ENCODE data around the gene DCN. TPM values are rescaled to one million over a fixed set of nuclear protein-coding genes. Genes with fewer than 3 reads are reported as not detected.

Gene DCN
- total RNA-seq, 2 experiments from 2014 or later, result not detected

GRCh38 chr12:91100906-91101305, 81.7 kb downstream of the DCN start:
- no peaks in the 10 kb centered on the region for H3K4me1 Mint-ChIP-seq (ENCODE audit: low read depth)
- Histone ChIP-seq H3K36me3 (ENCODE audit: insufficient read depth, low read length) (no peaks in the 10 kb centered on the region), H3K27me3 (ENCODE audit: control insufficient read depth in 1 of 2, insufficient read depth in 2 of 2, low read length in 2 of 2) (no peaks in the 10 kb centered on the region), H3K27ac (ENCODE audit: low read depth in 1 of 2, low read length in 2 of 2) (no peak overlapping the region), H3K4me3 (ENCODE audit: low read length) (no peak overlapping the region), H3K4me1 (ENCODE audit: insufficient read depth, low read length) (no peaks in the 10 kb centered on the region), H3K9me3 (ENCODE audit: control insufficient read depth in 1 of 2, insufficient read depth in 1 of 2, low read length in 2 of 2) (peaks cover 0 to 1% of the 10 kb centered on the region in 2 experiments)
- ChIA-PET CTCF (no interaction called here), POLR2A (no interaction called here)
- no peaks in the 10 kb centered on the region for H3K27me3 Mint-ChIP-seq
- H3K4me3 Mint-ChIP-seq, result no peak overlapping the region
- H3K27ac Mint-ChIP-seq, result no peak overlapping the region
- DNase-seq (no peak), ATAC-seq (ENCODE audit: poor library complexity) (no peak)
- H3K36me3 Mint-ChIP-seq (ENCODE audit: low read depth), result no peaks in the 10 kb centered on the region
- H3K9me3 Mint-ChIP-seq, result no peaks in the 10 kb centered on the region
- TF ChIP-seq, protein P1, sequence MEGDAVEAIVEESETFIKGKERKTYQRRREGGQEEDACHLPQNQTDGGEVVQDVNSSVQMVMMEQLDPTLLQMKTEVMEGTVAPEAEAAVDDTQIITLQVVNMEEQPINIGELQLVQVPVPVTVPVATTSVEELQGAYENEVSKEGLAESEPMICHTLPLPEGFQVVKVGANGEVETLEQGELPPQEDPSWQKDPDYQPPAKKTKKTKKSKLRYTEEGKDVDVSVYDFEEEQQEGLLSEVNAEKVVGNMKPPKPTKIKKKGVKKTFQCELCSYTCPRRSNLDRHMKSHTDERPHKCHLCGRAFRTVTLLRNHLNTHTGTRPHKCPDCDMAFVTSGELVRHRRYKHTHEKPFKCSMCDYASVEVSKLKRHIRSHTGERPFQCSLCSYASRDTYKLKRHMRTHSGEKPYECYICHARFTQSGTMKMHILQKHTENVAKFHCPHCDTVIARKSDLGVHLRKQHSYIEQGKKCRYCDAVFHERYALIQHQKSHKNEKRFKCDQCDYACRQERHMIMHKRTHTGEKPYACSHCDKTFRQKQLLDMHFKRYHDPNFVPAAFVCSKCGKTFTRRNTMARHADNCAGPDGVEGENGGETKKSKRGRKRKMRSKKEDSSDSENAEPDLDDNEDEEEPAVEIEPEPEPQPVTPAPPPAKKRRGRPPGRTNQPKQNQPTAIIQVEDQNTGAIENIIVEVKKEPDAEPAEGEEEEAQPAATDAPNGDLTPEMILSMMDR (IDR thresholded peaks at IDR 0.05), result no peak
- intact Hi-C loops (cut with DNase I, micrococcal nuclease), result no loop called here

GRCh38 chr12:91099836-91100235, 82.8 kb downstream of the DCN start:
- TF ChIP-seq, protein P1 (IDR thresholded peaks at IDR 0.05), result no peak
- Histone ChIP-seq H3K4me1 (ENCODE audit: insufficient read depth, low read length) (no peaks in the 10 kb centered on the region), H3K4me3 (ENCODE audit: low read length) (no peak overlapping the region), H3K36me3 (ENCODE audit: insufficient read depth, low read length) (no peaks in the 10 kb centered on the region), H3K9me3 (ENCODE audit: control insufficient read depth in 1 of 2, insufficient read depth in 1 of 2, low read length in 2 of 2) (peaks cover 0 to 3% of the 10 kb centered on the region in 2 experiments), H3K27me3 (ENCODE audit: control insufficient read depth in 1 of 2, insufficient read depth in 2 of 2, low read length in 2 of 2) (no peaks in the 10 kb centered on the region), H3K27ac (ENCODE audit: low read depth in 1 of 2, low read length in 2 of 2) (no peak overlapping the region)
- ChIA-PET CTCF (no interaction called here), POLR2A (no interaction called here)
- Mint-ChIP-seq H3K36me3 (ENCODE audit: low read depth) (no peaks in the 10 kb centered on the region), H3K4me1 (ENCODE audit: low read depth) (no peaks in the 10 kb centered on the region), H3K9me3 (no peaks in the 10 kb centered on the region), H3K27me3 (no peaks in the 10 kb centered on the region), H3K27ac (no peak overlapping the region), H3K4me3 (no peak overlapping the region)
- intact Hi-C loops (cut with DNase I, micrococcal nuclease), result no loop called here
- ATAC-seq (ENCODE audit: poor library complexity) (no peak), DNase-seq (no peak)

- Histone ChIP-seq H3K27ac (ENCODE audit: low read depth in 1 of 2, low read length in 2 of 2) (no peak overlapping the region), H3K9me3 (ENCODE audit: control insufficient read depth in 1 of 2, insufficient read depth in 1 of 2, low read length in 2 of 2) (peaks cover 0 to 3% of the 10 kb centered on the region in 2 experiments), H3K27me3 (ENCODE audit: control insufficient read depth in 1 of 2, insufficient read depth in 2 of 2, low read length in 2 of 2) (no peaks in the 10 kb centered on the region), H3K4me1 (ENCODE audit: insufficient read depth, low read length) (no peaks in the 10 kb centered on the region), H3K36me3 (ENCODE audit: insufficient read depth, low read length) (no peaks in the 10 kb centered on the region), H3K4me3 (ENCODE audit: low read length) (no peak overlapping the region)
- Mint-ChIP-seq H3K27ac (no peak overlapping the region), H3K36me3 (ENCODE audit: low read depth) (no peaks in the 10 kb centered on the region), H3K4me1 (ENCODE audit: low read depth) (no peaks in the 10 kb centered on the region), H3K27me3 (no peaks in the 10 kb centered on the region), H3K4me3 (no peak overlapping the region), H3K9me3 (no peaks in the 10 kb centered on the region)
- TF ChIP-seq, protein P1 (IDR thresholded peaks at IDR 0.05), result no peak
- DNase-seq, result no peak
- intact Hi-C loops (cut with DNase I, micrococcal nuclease), result no loop called here
- CTCF ChIA-PET, result no interaction called here
- no peak for ATAC-seq (ENCODE audit: poor library complexity)
- POLR2A ChIA-PET, result no interaction called here
These were observed 83.3 kb downstream of the DCN start for GRCh38 chr12:91099341-91099740.
